GM21576 (cell line): ENCODE measurements around the gene PXK.

Experiments
- ATAC-seq: cut with Tn5 transposase; IDR thresholded peaks from one replicate; pipeline ENCODE4 v1.9.1; 2021; ENCODE audit warnings: mild to moderate bottlenecking, moderate library complexity; ENCODE audit not compliant: unreplicated experiment

PXK gene

GRCh38 chr3:58346368-58346767, 13.7 kb downstream of the PXK start:
- ATAC-seq: no peak

- no peak for ATAC-seq
Observed at GRCh38 chr3:58347984-58348383, 15.3 kb downstream of the PXK start.

- ATAC-seq: peak; percentile 86
Observed at GRCh38 chr3:58349792-58350626, 17.3 kb downstream of the PXK start.

- no peak for ATAC-seq
Observed at GRCh38 chr3:58350627-58351013, 17.9 kb downstream of the PXK start.

GRCh38 chr3:58351920-58352319, 19.2 kb downstream of the PXK start:
- no peak for ATAC-seq

- ATAC-seq: no peak
Observed at GRCh38 chr3:58352626-58353025, 19.9 kb downstream of the PXK start.

GRCh38 chr3:58353722-58354553, 21.2 kb downstream of the PXK start:
- ATAC-seq: no peak

GRCh38 chr3:58355179-58355578, 22.5 kb downstream of the PXK start:
- peak; percentile 53 for ATAC-seq

GRCh38 chr3:58356054-58356453, 23.4 kb downstream of the PXK start:
- ATAC-seq: no peak

GRCh38 chr3:58357402-58357801, 24.7 kb downstream of the PXK start:
- ATAC-seq: no peak

GRCh38 chr3:58358092-58358491, 25.4 kb downstream of the PXK start:
- no peak for ATAC-seq

- ATAC-seq: no peak
Observed at GRCh38 chr3:58358808-58359207, 26.1 kb downstream of the PXK start.

- no peak for ATAC-seq
Observed at GRCh38 chr3:58359621-58360020, 26.9 kb downstream of the PXK start.

- no peak for ATAC-seq
Observed at GRCh38 chr3:58361866-58362265, 29.2 kb downstream of the PXK start.

GRCh38 chr3:58366699-58367098, 34.0 kb downstream of the PXK start:
- ATAC-seq: no peak

- ATAC-seq: no peak
Observed at GRCh38 chr3:58369038-58369437, 36.3 kb downstream of the PXK start.

GRCh38 chr3:58369876-58370275, 37.2 kb downstream of the PXK start:
- no peak for ATAC-seq

GRCh38 chr3:58370407-58370806, 37.7 kb downstream of the PXK start:
- ATAC-seq: no peak

GRCh38 chr3:58371754-58372153, 39.1 kb downstream of the PXK start:
- no peak for ATAC-seq

- no peak for ATAC-seq
Observed at GRCh38 chr3:58375254-58375653, 42.6 kb downstream of the PXK start.

- ATAC-seq: no peak
Observed at GRCh38 chr3:58377168-58377567, 44.5 kb downstream of the PXK start.

- no peak for ATAC-seq
Observed at GRCh38 chr3:58377750-58378149, 45.1 kb downstream of the PXK start.
